DND-41 (cell line): ENCODE measurements around the gene VTI1A.

Source experiments
- EZH2 ChIP-seq: IDR thresholded peaks from 3 replicates; pipeline ENCODE4 v1.6.1; 2012; ENCODE audit warnings: borderline replicate concordance, low read depth, mild to moderate bottlenecking, moderate library complexity, low read length, inconsistent platforms; ENCODE audit not compliant: severe bottlenecking
- TF ChIP-seq, protein P1 (sequence below): IDR thresholded peaks from 2 replicates; pipeline ENCODE4 v1.5.1; 2012; ENCODE audit warnings: borderline replicate concordance, low read length, moderate library complexity, mild to moderate bottlenecking; ENCODE audit not compliant: poor library complexity, severe bottlenecking; ENCODE audit errors: extremely low read depth

GRCh38 chr10:112815269-112816032 is 368.4 kb downstream of the VTI1A start:
- TF ChIP-seq, protein P1, sequence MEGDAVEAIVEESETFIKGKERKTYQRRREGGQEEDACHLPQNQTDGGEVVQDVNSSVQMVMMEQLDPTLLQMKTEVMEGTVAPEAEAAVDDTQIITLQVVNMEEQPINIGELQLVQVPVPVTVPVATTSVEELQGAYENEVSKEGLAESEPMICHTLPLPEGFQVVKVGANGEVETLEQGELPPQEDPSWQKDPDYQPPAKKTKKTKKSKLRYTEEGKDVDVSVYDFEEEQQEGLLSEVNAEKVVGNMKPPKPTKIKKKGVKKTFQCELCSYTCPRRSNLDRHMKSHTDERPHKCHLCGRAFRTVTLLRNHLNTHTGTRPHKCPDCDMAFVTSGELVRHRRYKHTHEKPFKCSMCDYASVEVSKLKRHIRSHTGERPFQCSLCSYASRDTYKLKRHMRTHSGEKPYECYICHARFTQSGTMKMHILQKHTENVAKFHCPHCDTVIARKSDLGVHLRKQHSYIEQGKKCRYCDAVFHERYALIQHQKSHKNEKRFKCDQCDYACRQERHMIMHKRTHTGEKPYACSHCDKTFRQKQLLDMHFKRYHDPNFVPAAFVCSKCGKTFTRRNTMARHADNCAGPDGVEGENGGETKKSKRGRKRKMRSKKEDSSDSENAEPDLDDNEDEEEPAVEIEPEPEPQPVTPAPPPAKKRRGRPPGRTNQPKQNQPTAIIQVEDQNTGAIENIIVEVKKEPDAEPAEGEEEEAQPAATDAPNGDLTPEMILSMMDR: no peak
- no peak for TF ChIP-seq EZH2
